Mesodermal cell (in vitro differentiated cells): ENCODE data around the gene CNGA1.

Source experiments
- H3K27ac ChIP-seq: 2 replicates; pipeline ENCODE4 v1.7.0; 2013; ENCODE audit warnings: mild to moderate bottlenecking, low read depth, low read length, moderate library complexity; ENCODE audit not compliant: severe bottlenecking
- H3K36me3 ChIP-seq: 2 replicates; pipeline ENCODE4 v1.7.1; 2013; ENCODE audit warnings: mild to moderate bottlenecking, low read length, moderate library complexity; ENCODE audit not compliant: control insufficient read depth, insufficient read depth
- H3K4me1 ChIP-seq: one replicate; pipeline ENCODE4 v1.7.1; 2013; ENCODE audit warnings: mild to moderate bottlenecking, low read length; ENCODE audit not compliant: insufficient read depth, control insufficient read depth, poor library complexity, severe bottlenecking
- H3K4me3 ChIP-seq: 2 replicates; pipeline ENCODE4 v1.7.0; 2013; ENCODE audit warnings: low read length, control low read depth, mild to moderate bottlenecking; ENCODE audit not compliant: insufficient read depth, poor library complexity, severe bottlenecking; ENCODE audit errors: extremely low read depth
- H3K9me3 ChIP-seq: 2 replicates; pipeline ENCODE4 v1.7.1; 2013; ENCODE audit warnings: mild to moderate bottlenecking, low read length, moderate library complexity; ENCODE audit not compliant: control insufficient read depth
- WGBS, 2 experiments: methylation state at CpG; one replicate each; pipeline ENCODE4 v1.1.5; 2013; ENCODE audit warnings: missing lambda C conversion rate in 2 of 2; ENCODE audit not compliant: insufficient coverage in 2 of 2; 5-methylcytosine and 5-hydroxymethylcytosine counted together

Gene CNGA1

DNA sequence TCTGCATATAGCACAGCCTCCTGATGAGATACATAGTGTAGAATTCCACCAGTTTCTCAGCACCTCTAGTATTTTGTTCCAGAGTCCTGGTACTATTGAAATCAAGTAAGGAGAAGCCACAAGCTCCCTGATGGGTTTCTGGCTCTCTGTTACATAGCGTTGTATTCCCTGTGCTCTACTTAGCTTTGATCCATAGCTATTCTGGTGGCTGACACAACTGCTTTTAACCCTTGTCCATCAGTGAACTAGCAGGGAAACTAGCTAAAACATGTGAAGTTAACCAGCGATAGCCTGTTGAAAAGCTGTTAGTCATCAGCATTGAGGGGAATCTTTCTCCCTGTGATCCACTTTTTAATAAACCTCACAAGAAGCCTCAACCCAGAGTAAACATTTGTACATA lies 27.0 kb upstream of the CNGA1 start:
- Histone ChIP-seq H3K9me3 (no peaks in the 10 kb centered on the region), H3K4me3 (no peak overlapping the region), H3K27ac (no peak overlapping the region), H3K4me1 (no peaks in the 10 kb centered on the region), H3K36me3 (no peaks in the 10 kb centered on the region)
- 83 to 100% methylated on average over 1 to 2 of the region's 2 CpGs for WGBS, 2 experiments

- Histone ChIP-seq H3K4me1 (no peaks in the 10 kb centered on the region), H3K36me3 (no peaks in the 10 kb centered on the region), H3K4me3 (no peak overlapping the region), H3K27ac (no peak overlapping the region), H3K9me3 (no peaks in the 10 kb centered on the region)
- 100% methylated on average over 1 of the region's 3 CpGs for WGBS, 2 experiments
Observed at GRCh38 chr4:48042979-48043461, 26.5 kb upstream of the CNGA1 start.

GRCh38 chr4:48041535-48042137 lies 25.2 kb upstream of the CNGA1 start:
- 64 to 67% methylated on average over 3 of the region's 4 CpGs for WGBS, 2 experiments
- Histone ChIP-seq H3K4me3 (no peak overlapping the region), H3K36me3 (peaks cover 2% of the 10 kb centered on the region), H3K27ac (no peak overlapping the region), H3K9me3 (no peaks in the 10 kb centered on the region), H3K4me1 (no peaks in the 10 kb centered on the region)

DNA sequence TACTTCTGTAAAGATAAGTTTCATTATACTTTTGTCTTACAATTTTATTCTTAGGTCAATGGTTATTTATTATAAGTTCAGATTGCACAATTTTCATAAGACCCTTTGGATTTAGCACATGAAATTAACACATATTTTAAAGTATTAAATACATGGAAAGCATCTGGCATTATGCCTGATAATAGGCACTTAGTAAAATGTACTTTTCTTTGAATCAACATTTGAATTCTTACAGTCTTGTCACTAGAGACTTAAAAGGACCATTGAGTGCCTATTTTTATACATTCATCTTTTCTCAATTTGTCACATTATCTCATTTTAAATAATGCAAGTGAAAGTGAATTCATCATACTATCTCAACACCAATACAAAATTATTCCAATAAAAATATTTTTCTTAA lies 23.1 kb upstream of the CNGA1 start:
- H3K4me3 ChIP-seq, result no peak overlapping the region
- peaks cover 3% of the 10 kb centered on the region for H3K36me3 ChIP-seq

DNA sequence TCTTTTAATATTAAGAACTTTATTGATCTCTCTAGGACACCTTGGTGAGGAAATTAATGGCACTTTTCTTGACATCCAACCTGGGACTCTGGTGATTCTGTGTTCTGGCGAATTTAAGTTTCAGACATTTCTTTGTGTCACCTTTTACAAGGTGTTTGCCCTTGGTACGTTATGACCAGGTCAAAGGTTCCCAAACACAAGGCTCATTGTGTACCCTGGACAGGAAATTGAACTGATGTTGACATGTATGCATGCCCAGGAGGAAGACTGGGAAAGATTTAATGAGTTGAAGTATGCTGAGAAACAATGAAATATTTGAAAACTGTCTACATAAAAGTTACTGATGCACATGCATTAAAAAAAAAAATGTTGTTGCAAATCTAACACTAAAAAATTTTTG lies 22.2 kb upstream of the CNGA1 start:
- Histone ChIP-seq H3K4me3 (no peak overlapping the region), H3K27ac (no peak overlapping the region), H3K36me3 (peaks cover 3% of the 10 kb centered on the region), H3K9me3 (no peaks in the 10 kb centered on the region), H3K4me1 (no peaks in the 10 kb centered on the region)
- 25 to 45% methylated on average over 2 of the region's 2 CpGs for WGBS, 2 experiments

More for the DNA sequence above, 23.1 kb upstream of the CNGA1 start:
- Histone ChIP-seq H3K4me1 (no peaks in the 10 kb centered on the region), H3K9me3 (no peaks in the 10 kb centered on the region), H3K27ac (no peak overlapping the region)

GRCh38 chr4:48037117-48037462 lies 20.6 kb upstream of the CNGA1 start:
- WGBS, 2 experiments, result no CpG with 5 or more reads among the region's 2 CpGs
- Histone ChIP-seq H3K27ac (no peak overlapping the region), H3K9me3 (no peaks in the 10 kb centered on the region), H3K36me3 (peaks cover 3% of the 10 kb centered on the region), H3K4me3 (no peak overlapping the region), H3K4me1 (peaks cover 5% of the 10 kb centered on the region)

- Histone ChIP-seq H3K9me3 (no peaks in the 10 kb centered on the region), H3K4me1 (peaks cover 7% of the 10 kb centered on the region), H3K36me3 (peaks cover 3% of the 10 kb centered on the region), H3K4me3 (no peak overlapping the region), H3K27ac (no peak overlapping the region)
- WGBS, 2 experiments, result 83 to 100% methylated on average over 2 to 3 of the region's 3 CpGs
Observed at GRCh38 chr4:48035952-48036351, 19.5 kb upstream of the CNGA1 start.

- no CpG with 5 or more reads among the region's 1 CpG for WGBS, 2 experiments
- peaks cover 7% of the 10 kb centered on the region for H3K4me1 ChIP-seq
- H3K9me3 ChIP-seq, result no peaks in the 10 kb centered on the region
- no peak overlapping the region for H3K4me3 ChIP-seq
- peaks cover 5% of the 10 kb centered on the region for H3K36me3 ChIP-seq
- H3K27ac ChIP-seq, result no peak overlapping the region
Observed at GRCh38 chr4:48033825-48034413, 17.4 kb upstream of the CNGA1 start.

- Histone ChIP-seq H3K4me3 (no peak overlapping the region), H3K27ac (no peak overlapping the region), H3K4me1 (peaks cover 7% of the 10 kb centered on the region), H3K36me3 (peaks cover 7% of the 10 kb centered on the region), H3K9me3 (no peaks in the 10 kb centered on the region)
Observed at GRCh38 chr4:48033412-48033811, 16.9 kb upstream of the CNGA1 start.

- H3K36me3 ChIP-seq, result peaks cover 7% of the 10 kb centered on the region
- no peak overlapping the region for H3K4me3 ChIP-seq
- H3K27ac ChIP-seq, result no peak overlapping the region
- H3K4me1 ChIP-seq, result peaks cover 7% of the 10 kb centered on the region
- peaks cover 4% of the 10 kb centered on the region for H3K9me3 ChIP-seq
Observed at GRCh38 chr4:48032721-48033120, 16.2 kb upstream of the CNGA1 start.

DNA sequence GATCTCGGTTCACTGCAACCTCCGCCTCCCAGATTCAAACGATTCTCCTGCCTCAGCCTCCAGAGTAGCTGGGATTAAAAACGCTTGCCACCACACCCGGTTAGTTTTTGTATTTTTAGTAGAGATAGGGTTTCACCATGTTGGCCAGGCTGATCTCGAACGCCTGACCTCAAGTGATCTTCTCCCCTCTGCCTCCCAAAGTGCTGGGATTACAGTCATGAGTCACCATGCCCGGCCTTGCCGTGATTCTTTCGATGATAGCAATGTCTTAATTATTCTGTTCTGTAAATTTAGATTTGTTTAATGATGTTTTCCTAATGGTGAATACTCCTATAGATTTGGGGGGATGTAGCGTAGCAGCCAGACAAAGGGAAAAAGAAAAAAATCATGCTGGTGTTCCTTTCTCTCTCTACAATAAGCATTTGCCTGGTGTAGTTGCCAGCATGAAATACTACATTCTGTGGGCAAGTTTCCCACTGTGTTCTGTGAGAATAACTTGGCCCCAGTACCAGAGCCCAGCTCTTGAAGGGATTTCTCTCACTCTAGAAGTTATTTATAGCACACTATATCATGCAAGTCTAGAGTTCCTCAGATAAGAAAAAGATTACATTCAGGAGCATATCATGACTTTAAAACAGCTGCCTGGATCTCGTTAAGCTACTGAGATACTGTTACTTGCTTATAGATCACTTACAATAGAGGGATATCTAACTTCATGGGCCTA lies 15.5 kb upstream of the CNGA1 start:
- WGBS, 2 experiments, result 88 to 91% methylated on average over 8 of the region's 12 CpGs

More for the DNA sequence above, 15.5 kb upstream of the CNGA1 start:
- peaks cover 8% of the 10 kb centered on the region for H3K36me3 ChIP-seq
- peaks cover 7% of the 10 kb centered on the region for H3K4me1 ChIP-seq
- H3K27ac ChIP-seq, result peak overlapping the region; percentile 73
- no peak overlapping the region for H3K4me3 ChIP-seq
- H3K9me3 ChIP-seq, result peaks cover 6% of the 10 kb centered on the region
